Ishikawa (cell line): ENCODE results near the gene WAC.

Experiments
- EGR1 ChIP-seq: IDR thresholded peaks from 2 replicates; pipeline ENCODE4 v1.6.1; 2012
- TEAD4 ChIP-seq: IDR thresholded peaks from 2 replicates; pipeline ENCODE4 v1.6.1; 2012
- YY1 ChIP-seq: IDR thresholded peaks from 2 replicates; pipeline ENCODE4 v1.6.1; 2012; ENCODE audit warnings: low read depth

DNA sequence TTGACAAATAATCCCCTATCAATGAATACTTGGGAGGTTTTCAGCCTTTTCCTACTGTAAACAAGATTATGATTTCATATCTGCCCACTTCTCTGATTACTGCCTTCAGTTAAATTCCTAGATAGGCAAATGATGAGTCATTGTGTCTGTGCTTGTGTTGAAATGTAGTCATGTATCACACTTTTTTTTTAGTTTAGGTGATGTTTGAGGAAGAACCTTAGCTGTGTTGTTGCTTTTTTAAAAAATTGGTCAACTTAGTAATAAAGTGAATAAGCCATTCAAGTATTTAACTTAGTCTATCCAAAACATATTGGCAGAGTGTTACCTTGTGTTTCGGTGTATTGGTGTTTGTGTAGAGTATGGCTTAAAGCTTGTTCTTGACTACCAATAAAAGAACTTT, 60.0 kb downstream of the WAC start:
- TF ChIP-seq YY1 (no peak), TEAD4 (no peak), EGR1 (no peak)
